OCI-LY7 (cell line): ENCODE measurements around the gene FRMPD4.

Experiments used
- CTCF ChIP-seq: fragments of 200-600 bp; sonication (generic); conservative IDR thresholded peaks from 2 replicates; pipeline ENCODE4 v1.5.1; 2014; ENCODE audit warnings: mild to moderate bottlenecking, antibody characterized with exemption, low read length, moderate library complexity, mixed read lengths
- EZH2phosphoT487 ChIP-seq: fragments of 200-600 bp; sonication (generic); IDR thresholded peaks from 2 replicates; pipeline ENCODE4 v1.6.1; 2018; ENCODE audit warnings: low read depth, borderline replicate concordance, mild to moderate bottlenecking, mixed run types, antibody characterized with exemption, low read length, moderate library complexity, mixed read lengths

- TF ChIP-seq CTCF: no peak
- TF ChIP-seq EZH2phosphoT487: no peak
Observed at GRCh38 chrX:12325171-12325570, 186.9 kb downstream of the FRMPD4 start.
